Keratinocyte (primary cell): ENCODE measurements around the gene LTB4R. TPM values are rescaled to one million over a fixed set of nuclear protein-coding genes. Genes with fewer than 3 reads are reported as not detected.

Experiments used
- DNase-seq: peaks from one replicate; pipeline ENCODE4 v3.0.0-alpha.2; 2011; ENCODE audit warnings: low read depth, missing footprints, low spot score
- FAIRE-seq: peaks from 2 replicates; lab custom pipeline; 2011; peaks lifted over from hg19 to GRCh38; lab: Jason Lieb, UNC
- H2AFZ ChIP-seq: 2 replicates; pipeline ENCODE4 v1.6.0; 2012; ENCODE audit warnings: low read length, control low read depth, inconsistent platforms; ENCODE audit not compliant: control insufficient read depth
- H3K27ac ChIP-seq: 2 replicates; pipeline ENCODE4 v1.5.1; 2011; ENCODE audit warnings: low read length; ENCODE audit not compliant: control insufficient read depth, insufficient read depth
- H3K27me3 ChIP-seq: 3 replicates; pipeline ENCODE4 v1.6.0; 2011; ENCODE audit warnings: low read length; ENCODE audit not compliant: control insufficient read depth, insufficient read depth; ENCODE audit errors: extremely low read depth
- H3K36me3 ChIP-seq, 2 experiments: 2 replicates in 1 of 2; 3 replicates in 1 of 2; pipeline ENCODE4 v1.5.1; 2011; ENCODE audit warnings: low read length in 2 of 2, mild to moderate bottlenecking in 1 of 2; ENCODE audit not compliant: control insufficient read depth in 2 of 2, insufficient read depth in 2 of 2; ENCODE audit errors: extremely low read depth in 1 of 2
- H3K4me1 ChIP-seq: 3 replicates; pipeline ENCODE4 v1.5.1; 2011; ENCODE audit warnings: low read length; ENCODE audit not compliant: control insufficient read depth, insufficient read depth; ENCODE audit errors: extremely low read depth
- H3K4me2 ChIP-seq: 3 replicates; pipeline ENCODE4 v1.6.0; 2011; ENCODE audit warnings: low read depth, low read length; ENCODE audit not compliant: control insufficient read depth, insufficient read depth; ENCODE audit errors: extremely low read depth
- H3K4me3 ChIP-seq, 3 experiments: fragments of 200-600 bp in 1 of 3; sonication (generic) in 1 of 3; 2 replicates in 2 of 3; 3 replicates in 1 of 3; pipeline ENCODE4 v1.5.1; 2011 to 2016; ENCODE audit warnings: low read length in 3 of 3, mild to moderate bottlenecking in 3 of 3, control low read depth in 2 of 3, inconsistent platforms in 1 of 3, low read depth in 1 of 3, mixed read lengths in 1 of 3, mixed run types in 1 of 3, moderate library complexity in 1 of 3; ENCODE audit not compliant: control insufficient read depth in 2 of 3, insufficient read depth in 2 of 3; ENCODE audit errors: extremely low read depth in 1 of 3
- H3K79me2 ChIP-seq: 2 replicates; pipeline ENCODE4 v1.6.0; 2012; ENCODE audit warnings: low read length; ENCODE audit not compliant: control insufficient read depth, insufficient read depth
- H3K9ac ChIP-seq: 3 replicates; pipeline ENCODE4 v1.6.0; 2011; ENCODE audit warnings: low read length; ENCODE audit not compliant: control insufficient read depth, insufficient read depth; ENCODE audit errors: extremely low read depth
- H3K9me1 ChIP-seq: 3 replicates; pipeline ENCODE4 v1.6.0; 2011; ENCODE audit warnings: low read length; ENCODE audit not compliant: control insufficient read depth, insufficient read depth; ENCODE audit errors: extremely low read depth
- H3K9me3 ChIP-seq: 2 replicates; pipeline ENCODE4 v1.5.1; 2012; ENCODE audit warnings: low read depth, low read length; ENCODE audit not compliant: control insufficient read depth
- H4K20me1 ChIP-seq: 3 replicates; pipeline ENCODE4 v1.6.0; 2011; ENCODE audit warnings: low read length; ENCODE audit not compliant: control insufficient read depth, insufficient read depth; ENCODE audit errors: extremely low read depth
- EZH2 ChIP-seq: IDR thresholded peaks from one replicate; pipeline ENCODE4 v1.6.1; 2012; ENCODE audit warnings: inconsistent platforms, mild to moderate bottlenecking, low read length, moderate library complexity
- dilution Hi-C: fragments of 300-500 bp; cut with MboI; formaldehyde crosslinking; loops from one replicate; pipeline ENCODE4 v1.7.0; 2020; ENCODE audit warnings: low sequenced_read_pairs; ENCODE audit not compliant: extremely low pct_ligation_motif_present
- polyA plus RNA-seq, 5 experiments: library from polyadenylated mRNA; depleted of rRNA in 3 of 5; stranded (reverse) in 3 of 5; stranded (forward) in 1 of 5; unstranded in 1 of 5; fragments of >200 nt; gene quantifications; 1 replicate in 1 of 5; 2 replicates in 3 of 5; 3 replicates in 1 of 5; pipeline versions ENCODE4 v1.2.1 to v1.2.3, GENCODE V29; 2011 to 2012; ENCODE audit warnings: missing spikeins in 2 of 5, low read depth in 1 of 5, low replicate concordance in 1 of 5
- TF ChIP-seq, protein P1 (sequence below), 3 experiments: IDR thresholded peaks in 1 of 3; conservative IDR thresholded peaks in 1 of 3; optimal IDR thresholded peaks in 1 of 3; 2 replicates in 2 of 3; 3 replicates in 1 of 3; pipeline versions ENCODE3 to v1.5.1; 2011; ENCODE audit warnings: low read length in 3 of 3, mild to moderate bottlenecking in 3 of 3, moderate library complexity in 2 of 3, control low read depth in 1 of 3, inconsistent platforms in 1 of 3; ENCODE audit not compliant: insufficient read depth in 2 of 3; ENCODE audit errors: extremely low read depth in 1 of 3

The LTB4R gene
- polyA plus RNA-seq, 1 donor (not counting 4 experiments of a cell fraction or from before 2014, with no cell fraction given): 14.6 TPM

DNA sequence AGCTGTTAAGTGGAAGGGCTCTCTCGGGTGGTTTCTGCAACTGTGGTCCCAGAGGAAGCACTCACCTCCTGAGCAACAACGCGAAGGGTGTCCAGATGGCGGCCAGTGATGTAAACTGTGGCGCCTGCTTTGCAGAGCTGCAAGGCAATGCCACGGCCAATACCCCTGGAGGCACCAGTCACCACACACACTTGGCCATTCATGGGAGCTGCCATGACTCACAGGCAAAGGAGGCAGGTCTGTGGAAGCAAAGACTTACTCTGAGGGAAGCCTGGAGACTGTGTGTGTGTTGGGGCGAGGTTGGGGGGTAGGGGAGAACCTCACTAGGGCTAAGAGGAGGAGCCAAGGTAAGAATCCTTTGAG lies 12.4 kb upstream of the LTB4R start:
- Histone ChIP-seq H3K27ac (peak overlapping the region; percentile 93), H3K9me1 (no peaks in the 10 kb centered on the region), H3K9me3 (no peaks in the 10 kb centered on the region), H4K20me1 (no peaks in the 10 kb centered on the region), H3K79me2 (peaks cover 32% of the 10 kb centered on the region), H3K9ac (peak overlapping the region; percentile 95), H3K4me3 (peak overlapping the region; percentile 58 to 94 (median 80)), H3K4me1 (peaks cover 37% of the 10 kb centered on the region), H3K27me3 (no peaks in the 10 kb centered on the region), H3K36me3 (peaks cover 29 to 40% of the 10 kb centered on the region in 2 experiments), H2AFZ (peak overlapping the region; percentile 84), H3K4me2 (peak overlapping the region; percentile 91)
- TF ChIP-seq, protein P1, sequence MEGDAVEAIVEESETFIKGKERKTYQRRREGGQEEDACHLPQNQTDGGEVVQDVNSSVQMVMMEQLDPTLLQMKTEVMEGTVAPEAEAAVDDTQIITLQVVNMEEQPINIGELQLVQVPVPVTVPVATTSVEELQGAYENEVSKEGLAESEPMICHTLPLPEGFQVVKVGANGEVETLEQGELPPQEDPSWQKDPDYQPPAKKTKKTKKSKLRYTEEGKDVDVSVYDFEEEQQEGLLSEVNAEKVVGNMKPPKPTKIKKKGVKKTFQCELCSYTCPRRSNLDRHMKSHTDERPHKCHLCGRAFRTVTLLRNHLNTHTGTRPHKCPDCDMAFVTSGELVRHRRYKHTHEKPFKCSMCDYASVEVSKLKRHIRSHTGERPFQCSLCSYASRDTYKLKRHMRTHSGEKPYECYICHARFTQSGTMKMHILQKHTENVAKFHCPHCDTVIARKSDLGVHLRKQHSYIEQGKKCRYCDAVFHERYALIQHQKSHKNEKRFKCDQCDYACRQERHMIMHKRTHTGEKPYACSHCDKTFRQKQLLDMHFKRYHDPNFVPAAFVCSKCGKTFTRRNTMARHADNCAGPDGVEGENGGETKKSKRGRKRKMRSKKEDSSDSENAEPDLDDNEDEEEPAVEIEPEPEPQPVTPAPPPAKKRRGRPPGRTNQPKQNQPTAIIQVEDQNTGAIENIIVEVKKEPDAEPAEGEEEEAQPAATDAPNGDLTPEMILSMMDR (optimal IDR thresholded peaks at IDR 0.05 in 1 of 3, IDR thresholded peaks at IDR 0.05 in 1 of 3, conservative IDR thresholded peaks at IDR 0.05 in 1 of 3; ENCODE audit: extremely low read depth in 1 of 3, insufficient read depth in 2 of 3, low read length in 3 of 3): no peak
- no peak for TF ChIP-seq EZH2
- DNase-seq (peak; percentile 87), FAIRE-seq (peak; percentile 75)
- dilution Hi-C loops: no loop called here

DNA sequence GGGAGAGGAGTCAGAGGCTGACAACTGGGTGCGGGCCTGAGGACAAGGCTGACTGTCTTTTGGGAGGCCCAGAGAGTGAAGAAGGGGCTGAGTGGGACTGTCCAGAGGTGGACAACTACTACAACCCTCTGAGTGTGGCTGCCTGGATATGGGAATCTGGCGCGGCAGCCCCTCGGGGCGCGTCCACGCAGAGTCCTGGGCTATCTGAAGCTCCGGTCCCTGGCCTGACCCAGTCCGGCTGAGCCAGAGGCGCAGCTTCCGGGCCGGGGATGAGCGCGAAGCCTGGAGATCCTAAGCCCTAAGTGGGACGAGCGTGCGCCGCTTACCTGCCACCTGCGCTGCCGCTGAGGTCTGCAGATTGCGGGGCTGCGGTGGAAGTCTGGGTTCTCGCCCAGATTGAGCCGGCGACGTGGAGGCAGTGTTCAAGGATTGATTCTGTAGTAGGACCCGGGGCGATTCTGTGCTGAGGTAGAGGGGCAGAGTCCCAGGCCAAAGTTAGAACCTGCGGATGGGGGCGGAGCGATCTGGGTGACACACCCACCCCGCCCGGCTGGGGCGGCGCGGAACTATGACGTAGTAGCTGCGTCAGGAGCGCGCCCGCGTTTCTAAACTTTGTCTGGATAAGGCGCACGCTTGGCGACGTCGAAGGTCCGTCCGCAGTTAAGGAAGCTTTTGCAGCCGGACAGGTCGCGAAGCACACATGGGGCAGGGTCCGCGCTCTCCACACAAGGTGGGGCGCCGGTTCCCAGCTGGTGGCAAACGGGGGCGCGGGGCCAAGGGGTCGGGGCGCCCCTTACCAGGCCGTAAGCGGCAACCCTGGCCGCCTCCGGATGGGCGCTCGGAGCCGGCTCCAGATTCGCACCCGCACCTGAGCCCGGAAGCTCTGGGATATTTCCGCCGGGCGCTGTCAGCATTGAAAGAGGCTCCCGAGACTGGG lies 11.8 kb upstream of the LTB4R start, which contains the start of the genes DHRS1 and NOP9:
Gene DHRS1, minus strand, starts transcription at position 526 of the 937 bp plus-strand sequence. CDS start 674 bp downstream, outside the sequence.
Gene NOP9, plus strand, starts transcription at position 596 of the 937 bp plus-strand sequence. Its CDS starts 105 bp downstream, at position 701.
- Histone ChIP-seq H3K27me3 (no peaks in the 10 kb centered on the region), H3K9me3 (no peaks in the 10 kb centered on the region), H3K4me3 (peak within 1 kb of the TSS; percentile 58 to 94 (median 80)), H3K27ac (peak within 1 kb of the TSS; percentile 93), H3K79me2 (peaks cover 32% of the 10 kb centered on the region), H3K36me3 (peaks cover 33 to 46% of the 10 kb centered on the region in 2 experiments), H2AFZ (peak within 1 kb of the TSS; percentile 84), H3K4me2 (peak within 1 kb of the TSS; percentile 91), H3K9me1 (no peaks in the 10 kb centered on the region), H3K9ac (peak within 1 kb of the TSS; percentile 95), H4K20me1 (no peaks in the 10 kb centered on the region), H3K4me1 (peaks cover 37% of the 10 kb centered on the region)
- no peak for FAIRE-seq
- no peak for TF ChIP-seq EZH2
- TF ChIP-seq, protein P1 (optimal IDR thresholded peaks at IDR 0.05 in 1 of 3, IDR thresholded peaks at IDR 0.05 in 1 of 3, conservative IDR thresholded peaks at IDR 0.05 in 1 of 3; ENCODE audit: extremely low read depth in 1 of 3, insufficient read depth in 2 of 3, low read length in 3 of 3): no peak
- DNase-seq: no peak
- dilution Hi-C loops: no loop called here
